Stomach (tissue), 9 donors: Measurements from ENCODE around the gene C22orf15. TPM values are rescaled to one million over a fixed set of nuclear protein-coding genes. Genes with fewer than 3 reads are reported as not detected.

Experiments
- DNase-seq, 2 donors: peaks; one replicate each; pipeline versions ENCODE4 v3.0.0 to v3.0.0-alpha.2; 2013 to 2019
- H3K27ac ChIP-seq, 5 donors: fragments of 200-600 bp in 4 of 5; sonication (generic) in 4 of 5; one replicate each; pipeline ENCODE4 v1.5.1; 2013 to 2019; ENCODE audit warnings: mild to moderate bottlenecking in 1 of 5, moderate library complexity in 1 of 5
- H3K27me3 ChIP-seq, 3 donors: fragments of 200-600 bp; sonication (generic); one replicate each; pipeline ENCODE4 v1.5.1; 2017 to 2019; ENCODE audit warnings: mixed run types in 1 of 3
- H3K36me3 ChIP-seq, 4 donors: fragments of 200-600 bp; sonication (generic); 1 replicate in 3 of 4; 2 replicates in 1 of 4; pipeline ENCODE4 v1.5.1; 2016 to 2019
- H3K4me1 ChIP-seq, 4 donors: fragments of 200-600 bp; sonication (generic); one replicate each; pipeline ENCODE4 v1.5.1; 2016 to 2019
- H3K4me3 ChIP-seq, 4 donors: fragments of 200-600 bp; sonication (generic) in 3 of 4; one replicate each; pipeline ENCODE4 v1.5.1; 2016 to 2019; ENCODE audit warnings: mild to moderate bottlenecking in 1 of 4
- H3K9me3 ChIP-seq, 4 donors: fragments of 200-600 bp; sonication (generic); one replicate each; pipeline ENCODE4 v1.5.1; 2016 to 2019
- EP300 ChIP-seq: sonication (generic); formaldehyde crosslinking; IDR thresholded peaks from one replicate; pipeline ENCODE4 v1.6.1; 2017; ENCODE audit warnings: antibody characterized with exemption
- POLR2A ChIP-seq, 4 donors: fragments of 450-650 bp; IDR thresholded peaks; one replicate each; pipeline ENCODE4 v1.6.1; 2016; ENCODE audit warnings: antibody characterized with exemption in 4 of 4, control low read depth in 2 of 4, mild to moderate bottlenecking in 1 of 4, moderate library complexity in 1 of 4
- POLR2AphosphoS5 ChIP-seq, 3 donors: sonication (generic); formaldehyde crosslinking; IDR thresholded peaks; one replicate each; pipeline ENCODE4 v1.6.1; 2016; ENCODE audit warnings: antibody characterized with exemption in 3 of 3
- WGBS, 5 donors: extraction: QIAGEN DNeasy Blood & Tissue Kit in 3 of 5; methylation state at CpG; one replicate each; pipeline versions ENCODE4 v1.1.5 to v1.1.7; 2013 to 2018; 5-methylcytosine and 5-hydroxymethylcytosine counted together
- intact Hi-C: fragments of 100-400 bp; cut with DNase I; formaldehyde crosslinking; loops from one replicate; pipeline ENCODE4 v1.15.1; 2023; ENCODE audit warnings: low total_unique reads
- polyA plus RNA-seq, 3 donors: library from polyadenylated mRNA; stranded (reverse); fragments of 200-250 nt; gene quantifications; one replicate each; pipeline ENCODE4 v1.2.3, GENCODE V29; 2013
- total RNA-seq, 5 donors: library from RNA; depleted of rRNA; stranded (reverse); fragments of >200 nt; gene quantifications; one replicate each; pipeline versions ENCODE4 v1.1.0 to v1.2.3, GENCODE V29; 2014 to 2016
- TF ChIP-seq, protein P1 (sequence below), 7 experiments: fragments of 450-650 bp in 4 of 7; fragments of 200-600 bp in 3 of 7; sonication (generic) in 3 of 7; IDR thresholded peaks; one replicate each; pipeline ENCODE4 v1.5.1; 2016 to 2019; ENCODE audit warnings: antibody characterized with exemption in 7 of 7, control low read depth in 2 of 7, mild to moderate bottlenecking in 1 of 7
- donor health status: healthy with polysubstance abuse.
- donor health status: Bipolar disorder and iron deficiency.
- donor health status: healthy.

Gene C22orf15
- total and polyA plus RNA-seq, 8 donors = 0.05 TPM; not detected in 7

DNA sequence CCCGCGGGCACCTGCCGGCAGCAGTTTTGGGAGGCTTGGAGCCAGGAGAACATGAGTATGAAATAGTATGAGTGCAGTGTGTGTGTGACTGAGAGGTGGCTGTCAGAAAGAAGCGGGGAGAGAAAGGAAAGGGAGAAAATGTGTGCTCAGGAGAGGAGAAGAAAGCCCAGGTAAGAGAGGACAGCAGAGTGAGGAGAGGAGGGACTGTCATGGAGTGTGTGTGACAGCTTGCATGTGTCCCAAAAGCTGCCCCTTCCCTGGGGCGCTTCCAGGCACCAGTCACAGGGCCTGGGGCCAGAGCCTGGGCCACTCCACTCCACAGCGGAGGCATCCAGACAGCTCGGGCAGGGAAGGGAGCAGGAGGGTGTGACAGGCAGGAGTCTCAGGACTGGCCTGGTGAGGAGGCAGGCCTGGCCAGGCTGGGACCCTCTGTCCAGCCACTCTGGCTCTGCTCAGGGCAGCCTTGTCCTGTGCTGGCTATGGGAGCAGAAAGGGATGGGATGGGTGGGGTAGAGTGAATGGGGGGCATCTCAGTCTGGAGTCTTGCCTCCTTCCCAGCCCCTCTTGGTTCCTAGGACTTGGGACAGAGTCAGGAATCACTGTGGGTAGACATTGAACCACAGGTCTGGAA lies 10.8 kb downstream of the C22orf15 start:
- H3K27me3 ChIP-seq = peaks cover 0 to 5% (median 0%) of the 10 kb centered on the region in 3 donors
- TF ChIP-seq, protein P1, sequence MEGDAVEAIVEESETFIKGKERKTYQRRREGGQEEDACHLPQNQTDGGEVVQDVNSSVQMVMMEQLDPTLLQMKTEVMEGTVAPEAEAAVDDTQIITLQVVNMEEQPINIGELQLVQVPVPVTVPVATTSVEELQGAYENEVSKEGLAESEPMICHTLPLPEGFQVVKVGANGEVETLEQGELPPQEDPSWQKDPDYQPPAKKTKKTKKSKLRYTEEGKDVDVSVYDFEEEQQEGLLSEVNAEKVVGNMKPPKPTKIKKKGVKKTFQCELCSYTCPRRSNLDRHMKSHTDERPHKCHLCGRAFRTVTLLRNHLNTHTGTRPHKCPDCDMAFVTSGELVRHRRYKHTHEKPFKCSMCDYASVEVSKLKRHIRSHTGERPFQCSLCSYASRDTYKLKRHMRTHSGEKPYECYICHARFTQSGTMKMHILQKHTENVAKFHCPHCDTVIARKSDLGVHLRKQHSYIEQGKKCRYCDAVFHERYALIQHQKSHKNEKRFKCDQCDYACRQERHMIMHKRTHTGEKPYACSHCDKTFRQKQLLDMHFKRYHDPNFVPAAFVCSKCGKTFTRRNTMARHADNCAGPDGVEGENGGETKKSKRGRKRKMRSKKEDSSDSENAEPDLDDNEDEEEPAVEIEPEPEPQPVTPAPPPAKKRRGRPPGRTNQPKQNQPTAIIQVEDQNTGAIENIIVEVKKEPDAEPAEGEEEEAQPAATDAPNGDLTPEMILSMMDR (IDR thresholded peaks at IDR 0.05) = no peak
- no peak for TF ChIP-seq POLR2AphosphoS5 (IDR thresholded peaks at IDR 0.05)
- TF ChIP-seq EP300 = no peak
- no peak for TF ChIP-seq POLR2A (IDR thresholded peaks at IDR 0.05)
- peak overlapping the region; percentile 49 to 57 (median 55) for H3K4me3 ChIP-seq
- DNase-seq = no peak
- H3K9me3 ChIP-seq = no peaks in the 10 kb centered on the region
- no peaks in the 10 kb centered on the region for H3K36me3 ChIP-seq
- intact Hi-C loops = no loop called here
- WGBS, 5 donors = 50 to 62% (median 61%) methylated on average over 7 of the region's 7 CpGs
- peaks cover 31 to 68% (median 55%) of the 10 kb centered on the region in 4 donors for H3K4me1 ChIP-seq
- H3K27ac ChIP-seq = peak overlapping the region in 2 of 5 donors; percentile 32 to 70

DNA sequence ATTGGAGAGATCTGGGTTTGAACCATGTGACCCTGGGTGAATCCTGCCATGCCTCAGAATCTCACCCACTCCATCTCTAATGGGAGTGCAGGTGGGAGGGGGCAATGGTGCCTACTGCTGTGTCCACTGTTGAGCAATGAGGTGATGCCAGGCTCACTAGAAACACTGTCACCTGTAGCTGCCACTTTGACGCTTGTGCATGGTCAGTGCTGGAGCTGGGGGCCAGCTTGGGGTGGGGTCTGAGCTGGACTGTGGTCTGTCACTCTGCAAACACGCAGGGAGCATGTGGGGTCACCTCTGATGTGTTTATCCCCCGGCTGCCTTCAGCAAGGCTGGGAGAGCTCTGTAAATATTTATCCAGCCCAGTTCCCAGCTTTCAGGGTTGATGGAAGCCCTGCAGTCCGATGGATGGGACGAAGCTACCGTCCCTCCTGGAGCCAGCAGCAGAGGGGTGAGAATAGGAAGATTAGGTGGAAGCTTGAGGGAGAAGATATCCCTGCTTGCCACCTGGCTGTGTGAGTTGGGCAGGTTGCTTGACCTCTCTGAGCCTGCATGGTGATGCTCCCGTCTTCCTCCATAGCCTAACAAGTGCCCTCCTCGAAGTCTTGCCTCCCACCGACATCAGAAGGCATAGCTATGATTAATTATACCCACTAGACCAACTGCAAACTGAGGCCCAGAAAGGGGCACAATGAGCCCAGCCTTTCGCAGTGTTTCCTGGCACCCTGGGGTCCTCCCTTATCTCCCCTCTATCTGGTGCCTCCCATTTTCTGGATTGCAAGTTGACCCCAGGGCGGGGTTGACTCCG lies 11.5 kb downstream of the C22orf15 start:
- no peaks in the 10 kb centered on the region for H3K36me3 ChIP-seq
- H3K4me3 ChIP-seq = no peak overlapping the region
- TF ChIP-seq, protein P1 (IDR thresholded peaks at IDR 0.05) = no peak
- TF ChIP-seq POLR2AphosphoS5 (IDR thresholded peaks at IDR 0.05) = no peak
- no peak for TF ChIP-seq EP300
- no peak for TF ChIP-seq POLR2A (IDR thresholded peaks at IDR 0.05)
- DNase-seq = no peak
- H3K4me1 ChIP-seq = peaks cover 27 to 61% (median 49%) of the 10 kb centered on the region in 4 donors
- H3K9me3 ChIP-seq = no peaks in the 10 kb centered on the region
- H3K27me3 ChIP-seq = peaks cover 0 to 5% (median 0%) of the 10 kb centered on the region in 3 donors
- peak overlapping the region in 1 of 5 donors; percentile 70 for H3K27ac ChIP-seq
- intact Hi-C loops = no loop called here
- 30 to 45% (median 39%) methylated on average over 9 to 12 of the region's 12 CpGs for WGBS, 5 donors

DNA sequence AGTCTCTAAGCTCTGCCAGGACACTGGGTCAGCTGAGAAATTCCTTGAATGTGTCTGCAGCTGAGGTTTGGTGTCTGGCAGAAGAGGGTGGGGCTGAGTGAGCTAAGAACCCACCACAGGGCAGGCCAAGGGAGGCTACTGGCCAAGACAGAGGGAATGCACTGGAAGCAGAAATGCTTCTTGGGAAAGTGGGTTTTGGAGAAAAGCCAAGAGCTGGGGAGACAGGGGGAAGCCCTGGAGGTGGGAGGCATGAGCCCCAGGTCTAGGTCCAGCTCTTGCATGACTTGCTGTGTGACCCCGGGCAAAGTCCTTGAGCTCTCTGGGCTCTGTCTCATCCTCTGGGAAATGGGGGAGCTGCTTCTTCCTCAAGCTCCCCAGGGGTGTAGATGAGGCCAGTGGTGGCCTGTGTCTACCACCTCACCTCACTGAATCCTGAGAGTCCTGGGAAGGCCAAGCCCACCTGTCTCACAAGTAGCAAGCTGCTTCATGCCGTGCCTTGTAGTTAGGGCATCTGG lies 12.2 kb downstream of the C22orf15 start:
- 77 to 94% (median 84%) methylated on average over 2 of the region's 2 CpGs for WGBS, 5 donors
- peaks cover 27 to 60% (median 47%) of the 10 kb centered on the region in 4 donors for H3K4me1 ChIP-seq
- TF ChIP-seq POLR2A (IDR thresholded peaks at IDR 0.05) = no peak
- no peak for TF ChIP-seq EP300
- TF ChIP-seq, protein P1 (IDR thresholded peaks at IDR 0.05) = no peak
- no peak for TF ChIP-seq POLR2AphosphoS5 (IDR thresholded peaks at IDR 0.05)
- peak in 1 of 2 donors; percentile 55 for DNase-seq
- intact Hi-C loops = no loop called here
- no peaks in the 10 kb centered on the region for H3K9me3 ChIP-seq
- H3K4me3 ChIP-seq = no peak overlapping the region
- H3K27ac ChIP-seq = peak overlapping the region in 1 of 5 donors; percentile 70
- no peaks in the 10 kb centered on the region for H3K36me3 ChIP-seq
- peaks cover 0 to 5% (median 0%) of the 10 kb centered on the region in 3 donors for H3K27me3 ChIP-seq

DNA sequence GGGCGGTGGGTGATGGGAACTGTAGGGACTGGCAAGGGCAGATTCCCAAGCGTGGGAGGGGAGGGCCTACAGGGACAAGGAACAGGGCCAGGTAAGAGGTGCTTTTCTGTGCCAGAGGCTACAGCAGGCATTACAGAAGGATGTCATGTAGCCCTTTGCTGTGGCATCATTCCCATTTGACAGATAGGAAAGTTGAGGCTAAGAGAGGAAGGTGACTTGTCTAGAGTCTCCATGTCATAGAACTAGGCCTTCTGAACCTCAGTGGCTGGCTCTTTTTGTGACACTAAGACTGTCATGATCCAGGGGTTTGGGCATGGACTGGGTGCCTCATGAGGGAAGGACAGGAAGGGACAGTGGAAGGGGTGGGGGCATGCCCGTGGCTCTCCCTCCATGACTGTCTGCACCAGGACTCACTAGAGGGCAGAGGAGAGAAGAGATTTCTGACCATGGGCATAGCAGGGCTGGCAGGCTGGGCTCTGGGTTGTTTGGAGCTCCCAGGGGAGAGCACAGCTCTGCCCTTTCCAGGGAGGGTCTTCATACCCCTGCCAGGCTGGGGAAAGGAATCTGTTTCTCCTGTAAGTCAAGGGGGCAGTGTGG lies 13.1 kb downstream of the C22orf15 start:
- Histone ChIP-seq H3K27me3 (peaks cover 0 to 5% (median 0%) of the 10 kb centered on the region in 3 donors), H3K4me3 (no peak overlapping the region), H3K27ac (peak overlapping the region in 1 of 5 donors; percentile 23), H3K4me1 (peaks cover 27 to 56% (median 43%) of the 10 kb centered on the region in 4 donors), H3K36me3 (no peaks in the 10 kb centered on the region), H3K9me3 (no peaks in the 10 kb centered on the region)
- WGBS, 5 donors = 73 to 83% (median 79%) methylated on average over 3 of the region's 3 CpGs
- no peak for DNase-seq
- intact Hi-C loops = no loop called here
- no peak for TF ChIP-seq EP300
- no peak for TF ChIP-seq POLR2A (IDR thresholded peaks at IDR 0.05)
